Measurements from ENCODE around the gene RRP36. TPM values are rescaled to one million over a fixed set of nuclear protein-coding genes. Genes with fewer than 3 reads are reported as not detected.

RRP36 gene
- total RNA-seq, result 75.8 and 83.2 TPM in 2 replicates
- 72.5 and 73.2 TPM in 2 replicates for polyA plus RNA-seq

DNA sequence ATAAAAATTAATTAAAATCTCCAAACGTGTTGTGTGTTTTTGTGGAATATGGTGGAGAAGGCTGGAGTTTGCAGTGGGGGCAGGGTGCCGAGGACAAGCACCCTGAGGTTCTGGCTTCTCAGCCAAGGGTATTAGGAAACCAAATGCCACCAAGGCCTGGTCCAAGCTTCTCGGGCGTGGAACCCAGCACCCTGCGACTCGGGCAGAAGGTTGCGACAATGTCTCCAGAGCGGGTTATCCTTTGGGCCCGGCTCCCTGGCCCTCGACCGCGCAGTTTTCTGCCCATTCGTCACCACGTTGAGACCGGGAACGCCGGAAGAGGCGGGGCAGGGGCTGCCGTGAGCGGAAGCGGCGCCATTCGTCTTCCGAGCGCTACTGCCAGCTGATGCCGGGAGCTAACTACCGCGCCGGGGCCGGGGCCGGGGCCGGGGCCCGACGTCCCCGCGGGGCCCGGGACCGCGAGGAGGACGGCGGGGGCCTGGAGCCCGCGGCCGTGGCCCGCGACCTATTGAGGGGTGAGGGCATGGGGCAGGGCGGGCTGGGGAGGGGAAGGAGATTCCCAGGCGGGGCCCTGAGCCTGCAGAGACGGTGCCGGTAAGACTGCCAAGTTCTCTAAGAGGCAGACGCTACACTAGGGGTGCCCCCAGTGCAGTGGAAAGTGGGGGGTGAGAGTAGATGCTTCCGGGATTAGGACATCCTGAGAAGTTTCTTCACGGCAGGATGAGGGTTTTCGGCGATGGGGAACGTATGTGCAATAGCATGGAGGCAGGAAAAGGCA, at the start of gene RRP36:
Gene RRP36 (plus strand): TSS at position 354 of the 778 bp plus-strand sequence. CDS start 32 bp downstream, at position 386.
- Histone ChIP-seq H4K20me1 (ENCODE audit: insufficient read depth, poor library complexity, severe bottlenecking) (peaks cover 7% of the 10 kb centered on the region), H3K79me2 (peaks cover 56% of the 10 kb centered on the region), H3K36me3 (replicated peaks; ENCODE audit: insufficient read depth, low read depth) (peaks cover 4% of the 10 kb centered on the region), H3K4me1 (ENCODE audit: insufficient read depth) (peaks cover 15% of the 10 kb centered on the region), H3K9me3 (ENCODE audit: low read depth) (no peaks in the 10 kb centered on the region), H3K4me2 (peak within 1 kb of the TSS; percentile 91), H3K27me3 (no peaks in the 10 kb centered on the region), H3K9me2 (replicated peaks; ENCODE audit: insufficient read depth) (no peaks in the 10 kb centered on the region), H2AFZ (peak within 1 kb of the TSS; percentile 92), H3K27ac (peak within 1 kb of the TSS; percentile 96), H3K4me3 (peak within 1 kb of the TSS; percentile 79)
- TF ChIP-seq EZH2 (IDR thresholded peaks at IDR 0.05; ENCODE audit: borderline replicate concordance), result no peak
- TF ChIP-seq EZH2phosphoT487 (IDR thresholded peaks at IDR 0.05; ENCODE audit: low read depth, severe bottlenecking, unreplicated experiment), result no peak
- TF ChIP-seq, protein P1, sequence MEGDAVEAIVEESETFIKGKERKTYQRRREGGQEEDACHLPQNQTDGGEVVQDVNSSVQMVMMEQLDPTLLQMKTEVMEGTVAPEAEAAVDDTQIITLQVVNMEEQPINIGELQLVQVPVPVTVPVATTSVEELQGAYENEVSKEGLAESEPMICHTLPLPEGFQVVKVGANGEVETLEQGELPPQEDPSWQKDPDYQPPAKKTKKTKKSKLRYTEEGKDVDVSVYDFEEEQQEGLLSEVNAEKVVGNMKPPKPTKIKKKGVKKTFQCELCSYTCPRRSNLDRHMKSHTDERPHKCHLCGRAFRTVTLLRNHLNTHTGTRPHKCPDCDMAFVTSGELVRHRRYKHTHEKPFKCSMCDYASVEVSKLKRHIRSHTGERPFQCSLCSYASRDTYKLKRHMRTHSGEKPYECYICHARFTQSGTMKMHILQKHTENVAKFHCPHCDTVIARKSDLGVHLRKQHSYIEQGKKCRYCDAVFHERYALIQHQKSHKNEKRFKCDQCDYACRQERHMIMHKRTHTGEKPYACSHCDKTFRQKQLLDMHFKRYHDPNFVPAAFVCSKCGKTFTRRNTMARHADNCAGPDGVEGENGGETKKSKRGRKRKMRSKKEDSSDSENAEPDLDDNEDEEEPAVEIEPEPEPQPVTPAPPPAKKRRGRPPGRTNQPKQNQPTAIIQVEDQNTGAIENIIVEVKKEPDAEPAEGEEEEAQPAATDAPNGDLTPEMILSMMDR (IDR thresholded peaks at IDR 0.05; ENCODE audit: poor library complexity), result no peak
- peak; percentile 89 for DNase-seq (ENCODE audit: low spot score)
- WGBS (ENCODE audit: low lambda C conversion rate, missing lambda C conversion rate), result 2% methylated on average over 49 of the region's 56 CpGs

DNA sequence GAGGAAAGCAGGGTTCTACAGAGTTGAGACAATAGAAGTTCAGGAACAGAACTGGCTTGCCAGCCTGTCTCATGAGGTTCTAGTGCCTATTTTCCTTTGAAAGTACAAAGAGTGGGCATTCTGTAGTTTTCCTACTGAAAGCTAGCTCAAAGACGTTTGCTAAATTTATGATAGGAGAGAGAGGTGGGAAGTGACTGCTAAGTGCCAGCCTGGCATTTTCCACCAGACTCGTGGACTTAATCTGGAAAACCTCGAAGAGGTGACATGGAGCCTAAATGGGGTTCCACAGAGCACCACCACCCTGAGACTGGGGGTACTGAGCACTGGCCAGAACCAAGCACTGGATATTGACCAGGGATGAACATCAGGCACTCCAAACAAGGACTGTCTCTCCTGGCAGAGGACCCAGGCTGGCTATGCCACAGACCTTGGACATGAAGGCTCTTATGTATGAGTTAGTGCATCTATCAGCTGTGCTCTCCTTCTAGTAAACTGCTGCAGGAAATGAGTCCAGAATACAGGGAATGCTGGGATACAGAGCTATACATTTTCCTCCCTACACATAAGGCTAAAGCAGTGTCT, 49.6 kb upstream of the RRP36 start:
- no peak overlapping the region for H3K4me3 ChIP-seq
- no peaks in the 10 kb centered on the region for H3K9me3 ChIP-seq (ENCODE audit: low read depth)
- H3K27ac ChIP-seq, result no peak overlapping the region
- H3K9me2 ChIP-seq (replicated peaks; ENCODE audit: insufficient read depth), result no peaks in the 10 kb centered on the region
- WGBS (ENCODE audit: low lambda C conversion rate, missing lambda C conversion rate), result 89% methylated on average over 3 of the region's 3 CpGs
- H3K36me3 ChIP-seq (replicated peaks; ENCODE audit: insufficient read depth, low read depth), result no peaks in the 10 kb centered on the region
- DNase-seq (ENCODE audit: low spot score), result no peak
- H3K79me2 ChIP-seq, result peaks cover 13% of the 10 kb centered on the region
- no peaks in the 10 kb centered on the region for H4K20me1 ChIP-seq (ENCODE audit: insufficient read depth, poor library complexity, severe bottlenecking)
- no peaks in the 10 kb centered on the region for H3K4me1 ChIP-seq (ENCODE audit: insufficient read depth)
- H3K27me3 ChIP-seq, result no peaks in the 10 kb centered on the region
- no peak overlapping the region for H3K4me2 ChIP-seq
- H2AFZ ChIP-seq, result no peak overlapping the region
- TF ChIP-seq EZH2 (IDR thresholded peaks at IDR 0.05; ENCODE audit: borderline replicate concordance) (no peak), EZH2phosphoT487 (IDR thresholded peaks at IDR 0.05; ENCODE audit: low read depth, severe bottlenecking, unreplicated experiment) (no peak)
- TF ChIP-seq, protein P1 (IDR thresholded peaks at IDR 0.05; ENCODE audit: poor library complexity), result no peak

DNA sequence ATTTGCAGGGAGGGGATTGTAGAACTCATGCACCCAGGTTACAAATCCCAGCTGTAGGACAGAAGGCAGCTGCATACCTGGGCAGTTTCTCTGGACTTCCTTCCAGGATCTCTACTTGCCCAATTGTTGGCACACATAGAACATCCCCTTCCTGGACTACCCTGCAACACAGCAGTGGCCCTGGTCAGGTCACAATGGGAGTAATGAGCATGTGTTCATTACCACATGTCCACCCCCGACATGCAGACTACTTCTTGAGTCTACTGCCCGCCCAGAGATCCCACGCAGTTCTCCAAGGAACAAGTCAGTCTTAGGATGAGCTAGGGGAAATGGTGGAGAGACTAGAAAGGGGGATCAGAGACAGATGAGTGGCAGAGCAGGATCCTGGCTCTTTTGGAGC, 47.5 kb upstream of the RRP36 start:
- no peak for DNase-seq (ENCODE audit: low spot score)
- H2AFZ ChIP-seq, result no peak overlapping the region
- peaks cover 11% of the 10 kb centered on the region for H3K4me1 ChIP-seq (ENCODE audit: insufficient read depth)
- WGBS (ENCODE audit: low lambda C conversion rate, missing lambda C conversion rate), result 89% methylated on average over 3 of the region's 3 CpGs
- no peaks in the 10 kb centered on the region for H3K36me3 ChIP-seq (replicated peaks; ENCODE audit: insufficient read depth, low read depth)
- H3K27me3 ChIP-seq, result no peaks in the 10 kb centered on the region
- H3K79me2 ChIP-seq, result peaks cover 33% of the 10 kb centered on the region
- H3K4me2 ChIP-seq, result no peak overlapping the region
- H3K27ac ChIP-seq, result no peak overlapping the region
- no peaks in the 10 kb centered on the region for H3K9me3 ChIP-seq (ENCODE audit: low read depth)
- TF ChIP-seq EZH2phosphoT487 (IDR thresholded peaks at IDR 0.05; ENCODE audit: low read depth, severe bottlenecking, unreplicated experiment) (no peak), EZH2 (IDR thresholded peaks at IDR 0.05; ENCODE audit: borderline replicate concordance) (no peak)
- TF ChIP-seq, protein P1 (IDR thresholded peaks at IDR 0.05; ENCODE audit: poor library complexity), result no peak
- no peak overlapping the region for H3K4me3 ChIP-seq
- no peaks in the 10 kb centered on the region for H4K20me1 ChIP-seq (ENCODE audit: insufficient read depth, poor library complexity, severe bottlenecking)
- no peaks in the 10 kb centered on the region for H3K9me2 ChIP-seq (replicated peaks; ENCODE audit: insufficient read depth)

Measured in hepatocyte (in vitro differentiated cells).